Superior temporal gyrus (tissue), 1 donor: ENCODE measurements around the gene BNIP5.

Source experiments
- DNase-seq: peaks from one replicate; pipeline ENCODE4 v3.0.0-alpha.2; 2016; ENCODE audit errors: extremely low spot score

The BNIP5 gene

DNA sequence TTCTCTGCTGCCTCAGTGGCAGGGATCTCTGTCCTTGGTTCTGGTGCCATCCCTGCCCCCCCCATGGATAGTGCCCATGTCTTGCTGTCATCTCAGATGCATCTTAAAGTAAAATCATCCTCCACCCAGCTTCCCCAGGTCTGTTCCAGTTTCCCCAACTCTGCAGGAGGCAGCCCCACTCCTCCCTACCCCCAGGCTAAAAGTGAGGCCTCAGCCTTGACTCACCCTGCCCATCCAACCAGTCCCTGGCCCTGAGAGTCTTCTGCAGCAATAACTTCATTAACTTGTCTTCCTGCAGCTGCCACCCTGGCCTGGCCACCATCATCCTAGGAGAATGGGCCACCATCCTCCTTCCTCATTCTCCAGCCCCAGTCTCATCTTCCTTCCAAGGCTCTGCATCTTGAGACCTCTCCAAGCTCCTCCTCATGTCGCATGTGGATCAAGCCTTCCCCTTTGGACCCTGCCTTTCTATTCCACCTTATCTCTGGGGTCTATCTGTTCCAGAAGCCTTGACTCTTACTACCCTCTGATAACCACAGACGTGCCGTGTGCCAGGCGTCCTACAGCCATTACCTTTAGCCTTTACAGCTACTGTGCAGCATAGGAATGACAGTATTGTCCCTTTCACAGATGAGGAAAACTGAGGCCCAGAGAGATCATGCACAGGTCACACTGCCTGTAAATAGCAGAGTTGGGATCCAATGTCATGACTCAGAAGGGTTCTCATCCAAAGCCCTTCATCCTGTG, 68.8 kb downstream of the BNIP5 start:
- no peak for DNase-seq

DNA sequence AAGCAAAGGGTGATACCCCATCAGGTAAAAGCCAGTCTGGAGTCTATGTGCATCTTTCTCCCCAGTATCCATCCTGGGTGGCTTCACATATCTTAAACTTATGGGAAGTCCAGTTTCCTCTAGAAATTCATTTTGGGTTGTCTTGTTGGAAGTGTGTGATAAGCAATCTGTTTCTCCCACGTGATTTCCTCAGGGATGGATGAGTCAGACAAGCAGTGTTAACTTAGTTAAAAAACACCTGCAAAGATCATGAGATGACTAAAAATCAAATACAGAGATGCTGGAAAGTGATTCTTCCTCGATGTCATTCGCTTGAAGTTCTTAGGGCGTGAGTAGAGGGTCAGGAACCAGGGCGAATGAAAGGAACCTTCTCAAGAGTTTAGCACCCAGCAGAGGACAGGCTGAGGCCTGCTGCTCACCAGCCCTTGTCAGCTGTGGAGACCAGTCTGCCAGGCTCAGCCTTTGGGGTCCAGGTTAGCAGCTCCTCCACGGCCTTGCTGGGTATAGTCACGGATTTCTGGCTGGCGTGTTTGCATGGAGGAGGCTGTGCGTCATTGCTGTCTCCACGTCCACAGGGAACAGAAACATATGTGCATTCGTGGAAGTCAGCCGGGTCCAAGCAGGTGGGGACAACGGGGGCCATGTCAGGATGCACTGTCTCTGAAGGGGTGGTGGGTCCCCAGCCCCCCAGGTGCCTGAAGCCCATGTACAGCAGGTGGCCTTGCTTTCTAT, 69.6 kb downstream of the BNIP5 start:
- peak; percentile 57 for DNase-seq
